ENCODE data around the gene SCG3.

GRCh38 chr15:51757450-51757849 lies 76.1 kb downstream of the SCG3 start:
- TF ChIP-seq POLR2A (IDR thresholded peaks at IDR 0.05; ENCODE audit: low read depth, low read length) (no peak), POLR2AphosphoS5 (IDR thresholded peaks at IDR 0.05; ENCODE audit: low read depth, low read length) (no peak), SPI1 (IDR thresholded peaks at IDR 0.05; ENCODE audit: low read depth, low read length) (no peak), TAF1 (IDR thresholded peaks at IDR 0.05; ENCODE audit: low read depth, low read length) (no peak), POU2F2 (IDR thresholded peaks at IDR 0.05; ENCODE audit: low read depth, low read length) (no peak)

All from GM12891 (cell line).